H1 (cell line): ENCODE measurements around the gene DFFB.

Experiments
- CHD2 ChIP-seq: IDR thresholded peaks from 2 replicates; pipeline ENCODE4 v1.6.1; 2012; ENCODE audit warnings: low read length, improper control_type of control experiment
- EP300 ChIP-seq, 2 experiments: IDR thresholded peaks; 1 replicate in 1 of 2; 2 replicates in 1 of 2; pipeline ENCODE4 v1.6.1; 2011 to 2012; ENCODE audit warnings: low read depth in 2 of 2, low read length in 2 of 2, mild to moderate bottlenecking in 2 of 2, borderline replicate concordance in 1 of 2, inconsistent platforms in 1 of 2, moderate library complexity in 1 of 2
- HDAC6 ChIP-seq: IDR thresholded peaks from one replicate; pipeline ENCODE4 v1.7.1; 2012; ENCODE audit warnings: low read depth, mild to moderate bottlenecking, inconsistent platforms, low read length, moderate library complexity
- PHF8 ChIP-seq: fragments of 200-600 bp; sonication (generic); conservative IDR thresholded peaks from 2 replicates; pipeline ENCODE4 v1.7.1; 2012; ENCODE audit warnings: low read depth, mild to moderate bottlenecking, inconsistent platforms, low read length, moderate library complexity
- POLR2A ChIP-seq, 2 experiments: IDR thresholded peaks; 1 replicate in 1 of 2; 2 replicates in 1 of 2; pipeline ENCODE4 v1.6.1; 2011; ENCODE audit warnings: low read depth in 2 of 2, low read length in 2 of 2, mild to moderate bottlenecking in 2 of 2; ENCODE audit errors: control extremely low read depth in 1 of 2
- POLR2AphosphoS5 ChIP-seq: IDR thresholded peaks from 2 replicates; pipeline ENCODE4 v1.6.1; 2011; ENCODE audit warnings: low read depth, low read length
- SUZ12 ChIP-seq: fragments of 200-600 bp; sonication (generic); IDR thresholded peaks from 2 replicates; pipeline ENCODE4 v1.6.1; 2012; ENCODE audit warnings: mild to moderate bottlenecking, inconsistent platforms, low read length, moderate library complexity, mixed read lengths

DNA sequence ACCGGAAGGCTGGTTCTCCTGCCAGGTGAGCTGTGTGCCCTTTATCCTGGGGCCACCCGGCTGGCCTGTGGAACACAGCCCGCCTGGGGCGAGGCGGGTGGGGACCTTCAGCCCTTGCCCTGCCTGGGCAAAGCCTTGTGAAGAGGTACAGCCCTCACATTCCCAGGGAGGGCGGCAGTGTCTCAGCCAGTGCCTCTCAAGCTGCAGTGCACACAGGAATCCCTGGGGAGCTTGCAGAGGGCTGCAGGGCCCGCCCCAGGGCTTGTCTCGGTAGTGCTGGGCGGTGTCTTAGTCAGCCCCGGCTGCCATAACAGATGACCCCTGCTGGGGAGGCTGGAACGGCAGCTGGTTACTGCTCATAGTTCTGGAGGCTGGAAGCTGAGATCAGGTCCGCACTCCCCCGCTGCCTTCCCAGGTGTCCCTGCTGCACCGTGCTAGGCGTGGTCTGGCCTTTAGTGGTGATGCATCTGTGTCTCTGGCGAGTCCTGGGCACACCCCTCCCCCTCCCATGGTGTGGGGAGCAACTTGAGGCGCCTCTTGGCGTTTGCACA lies 12.6 kb downstream of the DFFB start:
- no peak for TF ChIP-seq CHD2
- no peak for TF ChIP-seq POLR2A (IDR thresholded peaks at IDR 0.05; ENCODE audit: control extremely low read depth in 1 of 2, low read depth in 2 of 2, low read length in 2 of 2)
- no peak for TF ChIP-seq PHF8
- no peak for TF ChIP-seq POLR2AphosphoS5
- TF ChIP-seq EP300 (IDR thresholded peaks at IDR 0.05; ENCODE audit: borderline replicate concordance in 1 of 2, low read depth in 2 of 2, low read length in 2 of 2): no peak
- TF ChIP-seq SUZ12: no peak
- no peak for TF ChIP-seq HDAC6
